ENCODE results near the gene NRM. TPM values are rescaled to one million over a fixed set of nuclear protein-coding genes. Genes with fewer than 3 reads are reported as not detected.

Gene NRM
- total and polyA plus RNA-seq, 2 experiments from 2014 or later, result 13.8 to 33.8 TPM

DNA sequence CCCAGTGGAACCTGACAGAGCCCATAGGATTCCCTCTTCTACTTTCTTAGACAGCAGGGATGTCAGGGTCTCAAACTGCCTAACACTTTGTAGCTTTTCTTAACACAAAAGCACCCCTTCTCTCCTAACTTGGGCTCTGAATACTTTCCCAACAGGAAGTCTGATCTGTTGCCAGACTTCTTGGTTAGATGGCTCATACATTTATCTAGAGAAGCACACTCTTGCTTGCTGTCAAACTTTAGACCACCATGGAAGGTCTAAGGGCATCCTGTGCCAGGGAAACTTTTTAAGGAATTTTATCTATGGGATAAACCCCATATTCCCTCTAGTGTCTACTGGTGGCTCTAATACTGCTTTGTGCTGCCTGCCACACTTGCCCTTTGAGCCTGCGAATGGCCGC is 47.1 kb downstream of the NRM start:
- peaks cover 9% of the 10 kb centered on the region; the same call in 1 of the 2 replicates for H4K20me1 ChIP-seq (replicated peaks; ENCODE audit: insufficient read depth)
- no peak overlapping the region for H3K27ac Mint-ChIP-seq
- peaks cover 17% of the 10 kb centered on the region for H3K4me1 ChIP-seq (ENCODE audit: insufficient read depth)
- no peaks in the 10 kb centered on the region for H3F3A ChIP-seq (replicated peaks; ENCODE audit: low read depth)
- no peak overlapping the region for H3K4me2 ChIP-seq
- no peak for TF ChIP-seq STAT1 (IDR thresholded peaks at IDR 0.05; ENCODE audit: unreplicated experiment)
- TF ChIP-seq EZH2 (IDR thresholded peaks at IDR 0.05; ENCODE audit: low read depth, unreplicated experiment), result no peak
- TF ChIP-seq NANOG (IDR thresholded peaks at IDR 0.05; ENCODE audit: borderline replicate concordance), result no peak
- TF ChIP-seq JUNB (IDR thresholded peaks at IDR 0.05; ENCODE audit: unreplicated experiment), result no peak
- TF ChIP-seq, protein P1, sequence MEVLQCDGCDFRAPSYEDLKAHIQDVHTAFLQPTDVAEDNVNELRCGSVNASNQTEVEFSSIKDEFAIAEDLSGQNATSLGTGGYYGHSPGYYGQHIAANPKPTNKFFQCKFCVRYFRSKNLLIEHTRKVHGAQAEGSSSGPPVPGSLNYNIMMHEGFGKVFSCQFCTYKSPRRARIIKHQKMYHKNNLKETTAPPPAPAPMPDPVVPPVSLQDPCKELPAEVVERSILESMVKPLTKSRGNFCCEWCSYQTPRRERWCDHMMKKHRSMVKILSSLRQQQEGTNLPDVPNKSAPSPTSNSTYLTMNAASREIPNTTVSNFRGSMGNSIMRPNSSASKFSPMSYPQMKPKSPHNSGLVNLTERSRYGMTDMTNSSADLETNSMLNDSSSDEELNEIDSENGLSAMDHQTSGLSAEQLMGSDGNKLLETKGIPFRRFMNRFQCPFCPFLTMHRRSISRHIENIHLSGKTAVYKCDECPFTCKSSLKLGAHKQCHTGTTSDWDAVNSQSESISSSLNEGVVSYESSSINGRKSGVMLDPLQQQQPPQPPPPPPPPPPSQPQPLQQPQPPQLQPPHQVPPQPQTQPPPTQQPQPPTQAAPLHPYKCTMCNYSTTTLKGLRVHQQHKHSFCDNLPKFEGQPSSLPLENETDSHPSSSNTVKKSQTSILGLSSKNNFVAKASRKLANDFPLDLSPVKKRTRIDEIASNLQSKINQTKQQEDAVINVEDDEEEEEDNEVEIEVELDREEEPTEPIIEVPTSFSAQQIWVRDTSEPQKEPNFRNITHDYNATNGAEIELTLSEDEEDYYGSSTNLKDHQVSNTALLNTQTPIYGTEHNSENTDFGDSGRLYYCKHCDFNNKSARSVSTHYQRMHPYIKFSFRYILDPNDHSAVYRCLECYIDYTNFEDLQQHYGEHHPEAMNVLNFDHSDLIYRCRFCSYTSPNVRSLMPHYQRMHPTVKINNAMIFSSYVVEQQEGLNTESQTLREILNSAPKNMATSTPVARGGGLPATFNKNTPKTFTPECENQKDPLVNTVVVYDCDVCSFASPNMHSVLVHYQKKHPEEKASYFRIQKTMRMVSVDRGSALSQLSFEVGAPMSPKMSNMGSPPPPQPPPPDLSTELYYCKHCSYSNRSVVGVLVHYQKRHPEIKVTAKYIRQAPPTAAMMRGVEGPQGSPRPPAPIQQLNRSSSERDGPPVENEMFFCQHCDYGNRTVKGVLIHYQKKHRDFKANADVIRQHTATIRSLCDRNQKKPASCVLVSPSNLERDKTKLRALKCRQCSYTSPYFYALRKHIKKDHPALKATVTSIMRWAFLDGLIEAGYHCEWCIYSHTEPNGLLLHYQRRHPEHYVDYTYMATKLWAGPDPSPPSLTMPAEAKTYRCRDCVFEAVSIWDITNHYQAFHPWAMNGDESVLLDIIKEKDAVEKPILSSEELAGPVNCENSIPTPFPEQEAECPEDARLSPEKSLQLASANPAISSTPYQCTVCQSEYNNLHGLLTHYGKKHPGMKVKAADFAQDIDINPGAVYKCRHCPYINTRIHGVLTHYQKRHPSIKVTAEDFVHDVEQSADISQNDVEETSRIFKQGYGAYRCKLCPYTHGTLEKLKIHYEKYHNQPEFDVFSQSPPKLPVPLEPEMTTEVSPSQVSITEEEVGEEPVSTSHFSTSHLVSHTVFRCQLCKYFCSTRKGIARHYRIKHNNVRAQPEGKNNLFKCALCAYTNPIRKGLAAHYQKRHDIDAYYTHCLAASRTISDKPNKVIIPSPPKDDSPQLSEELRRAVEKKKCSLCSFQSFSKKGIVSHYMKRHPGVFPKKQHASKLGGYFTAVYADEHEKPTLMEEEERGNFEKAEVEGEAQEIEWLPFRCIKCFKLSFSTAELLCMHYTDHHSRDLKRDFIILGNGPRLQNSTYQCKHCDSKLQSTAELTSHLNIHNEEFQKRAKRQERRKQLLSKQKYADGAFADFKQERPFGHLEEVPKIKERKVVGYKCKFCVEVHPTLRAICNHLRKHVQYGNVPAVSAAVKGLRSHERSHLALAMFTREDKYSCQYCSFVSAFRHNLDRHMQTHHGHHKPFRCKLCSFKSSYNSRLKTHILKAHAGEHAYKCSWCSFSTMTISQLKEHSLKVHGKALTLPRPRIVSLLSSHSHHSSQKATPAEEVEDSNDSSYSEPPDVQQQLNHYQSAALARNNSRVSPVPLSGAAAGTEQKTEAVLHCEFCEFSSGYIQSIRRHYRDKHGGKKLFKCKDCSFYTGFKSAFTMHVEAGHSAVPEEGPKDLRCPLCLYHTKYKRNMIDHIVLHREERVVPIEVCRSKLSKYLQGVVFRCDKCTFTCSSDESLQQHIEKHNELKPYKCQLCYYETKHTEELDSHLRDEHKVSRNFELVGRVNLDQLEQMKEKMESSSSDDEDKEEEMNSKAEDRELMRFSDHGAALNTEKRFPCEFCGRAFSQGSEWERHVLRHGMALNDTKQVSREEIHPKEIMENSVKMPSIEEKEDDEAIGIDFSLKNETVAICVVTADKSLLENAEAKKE (CRISPR knock-in tag; IDR thresholded peaks at IDR 0.05), result no peak
- no peak for TF ChIP-seq CREB1 (CRISPR knock-in tag; IDR thresholded peaks at IDR 0.05; ENCODE audit: low read depth)
- TF ChIP-seq CTCF (conservative IDR thresholded peaks at IDR 0.05; ENCODE audit: low read depth in 2 of 2), result no peak
- TF ChIP-seq, protein P2, sequence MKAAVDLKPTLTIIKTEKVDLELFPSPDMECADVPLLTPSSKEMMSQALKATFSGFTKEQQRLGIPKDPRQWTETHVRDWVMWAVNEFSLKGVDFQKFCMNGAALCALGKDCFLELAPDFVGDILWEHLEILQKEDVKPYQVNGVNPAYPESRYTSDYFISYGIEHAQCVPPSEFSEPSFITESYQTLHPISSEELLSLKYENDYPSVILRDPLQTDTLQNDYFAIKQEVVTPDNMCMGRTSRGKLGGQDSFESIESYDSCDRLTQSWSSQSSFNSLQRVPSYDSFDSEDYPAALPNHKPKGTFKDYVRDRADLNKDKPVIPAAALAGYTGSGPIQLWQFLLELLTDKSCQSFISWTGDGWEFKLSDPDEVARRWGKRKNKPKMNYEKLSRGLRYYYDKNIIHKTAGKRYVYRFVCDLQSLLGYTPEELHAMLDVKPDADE (IDR thresholded peaks at IDR 0.05), result no peak
- TF ChIP-seq POLR2AphosphoS5 (IDR thresholded peaks at IDR 0.05; ENCODE audit: low read depth), result no peak
- no peak for TF ChIP-seq ZNF331 (CRISPR knock-in tag; IDR thresholded peaks at IDR 0.05; ENCODE audit: low read depth)
- no peak for TF ChIP-seq REST (IDR thresholded peaks at IDR 0.05; ENCODE audit: unreplicated experiment)
- H3K27me3 ChIP-seq (ENCODE audit: insufficient read depth), result no peaks in the 10 kb centered on the region
- H2AFZ ChIP-seq, result no peak overlapping the region
- no peak for ATAC-seq
- peaks cover 42% of the 10 kb centered on the region for H3K36me3 Mint-ChIP-seq (ENCODE audit: low read depth)
- H3K9me3 Mint-ChIP-seq, result no peaks in the 10 kb centered on the region
- peaks cover 12% of the 10 kb centered on the region for H3K27me3 Mint-ChIP-seq (ENCODE audit: insufficient read depth, low read depth, poor library complexity)
- no peak overlapping the region for H3K4me3 Mint-ChIP-seq
- H3K4me3 ChIP-seq, result no peak overlapping the region
- peaks cover 16% of the 10 kb centered on the region for H3K4me1 Mint-ChIP-seq
- no peak for DNase-seq (ENCODE audit: low spot score)
- no peaks in the 10 kb centered on the region for H3K9me2 ChIP-seq (ENCODE audit: insufficient read depth)
- H3K79me2 ChIP-seq (replicated peaks; ENCODE audit: insufficient read depth), result peaks cover 28% of the 10 kb centered on the region
- no peak overlapping the region for H3K27ac ChIP-seq (ENCODE audit: low read depth)
- H3K36me3 ChIP-seq (ENCODE audit: insufficient read depth), result peaks cover 4% of the 10 kb centered on the region; the same call in 1 of the 2 replicates
